Testis (tissue), 3 donors: ENCODE results near the gene MRPL44. TPM values are rescaled to one million over a fixed set of nuclear protein-coding genes. Genes with fewer than 3 reads are reported as not detected.

Source experiments
- DNase-seq: peaks from one replicate; pipeline ENCODE4 v3.0.0-alpha.2; 2019
- H3K27ac ChIP-seq, 2 donors: fragments of 200-600 bp; sonication (generic); one replicate each; pipeline ENCODE4 v1.5.1; 2019
- H3K27me3 ChIP-seq: fragments of 200-600 bp; sonication (generic); one replicate; pipeline ENCODE4 v1.5.1; 2019
- H3K36me3 ChIP-seq: fragments of 200-600 bp; sonication (generic); one replicate; pipeline ENCODE4 v1.5.1; 2017; ENCODE audit warnings: low read depth; ENCODE audit errors: missing control alignments
- H3K4me1 ChIP-seq: fragments of 200-600 bp; sonication (generic); one replicate; pipeline ENCODE4 v1.5.1; 2019
- H3K4me3 ChIP-seq, 2 donors: fragments of 200-600 bp; sonication (generic); one replicate each; pipeline ENCODE4 v1.5.1; 2017 to 2019
- H3K9me3 ChIP-seq: fragments of 200-600 bp; sonication (generic); one replicate; pipeline ENCODE4 v1.5.1; 2017
- POLR2A ChIP-seq: fragments of 450-650 bp; IDR thresholded peaks from one replicate; pipeline ENCODE4 v1.6.1; 2017; ENCODE audit warnings: antibody characterized with exemption, mild to moderate bottlenecking, moderate library complexity
- WGBS, 2 donors: methylation state at CpG; one replicate each; pipeline ENCODE4 v1.1.5; 2018; 5-methylcytosine and 5-hydroxymethylcytosine counted together
- intact Hi-C: fragments of 100-400 bp; cut with DNase I; formaldehyde crosslinking; loops from one replicate; pipeline ENCODE4 v1.15.1; 2023; ENCODE audit warnings: low total_unique reads
- polyA plus RNA-seq: library from polyadenylated mRNA; stranded (reverse); fragments of 350-450 nt; fragmentation: Illumina TruSeq; extraction: RNeasy Lipid Tissue Mini Kit (QIAGEN cat#74804); gene quantifications from one replicate; pipeline ENCODE4 v1.2.3, GENCODE V29; 2014; ENCODE audit warnings: low read depth, low replicate concordance; ENCODE audit not compliant: insufficient read depth
- total RNA-seq, 2 donors: library from RNA; depleted of rRNA; stranded (reverse); fragments of >200 nt; gene quantifications; one replicate each; pipeline ENCODE4 v1.2.3, GENCODE V29; 2016
- TF ChIP-seq, protein P1 (sequence below), 3 experiments: fragments of 450-650 bp in 2 of 3; fragments of 200-600 bp in 1 of 3; sonication (generic) in 1 of 3; IDR thresholded peaks; one replicate each; pipeline ENCODE4 v1.5.1; 2016 to 2019; ENCODE audit warnings: antibody characterized with exemption in 3 of 3, mild to moderate bottlenecking in 2 of 3, moderate library complexity in 1 of 3

The MRPL44 gene
- total and polyA plus RNA-seq, 3 donors from 2014 or later, result 36.6 to 39.4 (median 37.4) TPM

- Histone ChIP-seq H3K36me3 (no peaks in the 10 kb centered on the region), H3K27me3 (no peaks in the 10 kb centered on the region), H3K4me1 (peaks cover 26% of the 10 kb centered on the region), H3K9me3 (no peaks in the 10 kb centered on the region), H3K4me3 (peak overlapping the region; percentile 91 to 95), H3K27ac (peak overlapping the region in 1 of 2 donors; percentile 89)
- intact Hi-C loops, result no loop called here
- TF ChIP-seq, protein P1, sequence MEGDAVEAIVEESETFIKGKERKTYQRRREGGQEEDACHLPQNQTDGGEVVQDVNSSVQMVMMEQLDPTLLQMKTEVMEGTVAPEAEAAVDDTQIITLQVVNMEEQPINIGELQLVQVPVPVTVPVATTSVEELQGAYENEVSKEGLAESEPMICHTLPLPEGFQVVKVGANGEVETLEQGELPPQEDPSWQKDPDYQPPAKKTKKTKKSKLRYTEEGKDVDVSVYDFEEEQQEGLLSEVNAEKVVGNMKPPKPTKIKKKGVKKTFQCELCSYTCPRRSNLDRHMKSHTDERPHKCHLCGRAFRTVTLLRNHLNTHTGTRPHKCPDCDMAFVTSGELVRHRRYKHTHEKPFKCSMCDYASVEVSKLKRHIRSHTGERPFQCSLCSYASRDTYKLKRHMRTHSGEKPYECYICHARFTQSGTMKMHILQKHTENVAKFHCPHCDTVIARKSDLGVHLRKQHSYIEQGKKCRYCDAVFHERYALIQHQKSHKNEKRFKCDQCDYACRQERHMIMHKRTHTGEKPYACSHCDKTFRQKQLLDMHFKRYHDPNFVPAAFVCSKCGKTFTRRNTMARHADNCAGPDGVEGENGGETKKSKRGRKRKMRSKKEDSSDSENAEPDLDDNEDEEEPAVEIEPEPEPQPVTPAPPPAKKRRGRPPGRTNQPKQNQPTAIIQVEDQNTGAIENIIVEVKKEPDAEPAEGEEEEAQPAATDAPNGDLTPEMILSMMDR (IDR thresholded peaks at IDR 0.05), result no peak
- TF ChIP-seq POLR2A, result no peak
- peak; percentile 66 for DNase-seq
- 9 to 17% methylated on average over 7 of the region's 7 CpGs for WGBS, 2 donors
These were observed 13.7 kb upstream of the MRPL44 start for GRCh38 chr2:223943561-223944008.

GRCh38 chr2:223944166-223944702 lies 13.0 kb upstream of the MRPL44 start:
- Histone ChIP-seq H3K27me3 (no peaks in the 10 kb centered on the region), H3K27ac (peak overlapping the region; percentile 89 to 95), H3K36me3 (no peaks in the 10 kb centered on the region), H3K9me3 (no peaks in the 10 kb centered on the region), H3K4me3 (peak overlapping the region; percentile 91 to 95), H3K4me1 (peaks cover 26% of the 10 kb centered on the region)
- 0 to 1% methylated on average over 37 to 46 of the region's 46 CpGs for WGBS, 2 donors
- DNase-seq, result peak; percentile 50
- TF ChIP-seq POLR2A, result no peak
- TF ChIP-seq, protein P1 (IDR thresholded peaks at IDR 0.05), result no peak
- intact Hi-C loops, result no loop called here

GRCh38 chr2:223944703-223945531 lies 12.3 kb upstream of the MRPL44 start, which contains the start of gene WDFY1:
TSS of gene WDFY1 (minus strand) at chr2:223945335. CDS start at chr2:223945284, 51 bp downstream.
- DNase-seq, result peak; percentile 93
- Histone ChIP-seq H3K27ac (peak within 1 kb of the TSS; percentile 89 to 95), H3K4me1 (peaks cover 26% of the 10 kb centered on the region), H3K36me3 (no peaks in the 10 kb centered on the region), H3K27me3 (no peaks in the 10 kb centered on the region), H3K4me3 (peak within 1 kb of the TSS; percentile 91 to 95), H3K9me3 (no peaks in the 10 kb centered on the region)
- WGBS, 2 donors, result 0 to 1% methylated on average over 44 to 52 of the region's 87 CpGs
- intact Hi-C loops, result no loop called here
- TF ChIP-seq POLR2A, result no peak
- TF ChIP-seq, protein P1 (IDR thresholded peaks at IDR 0.05), result no peak

DNA sequence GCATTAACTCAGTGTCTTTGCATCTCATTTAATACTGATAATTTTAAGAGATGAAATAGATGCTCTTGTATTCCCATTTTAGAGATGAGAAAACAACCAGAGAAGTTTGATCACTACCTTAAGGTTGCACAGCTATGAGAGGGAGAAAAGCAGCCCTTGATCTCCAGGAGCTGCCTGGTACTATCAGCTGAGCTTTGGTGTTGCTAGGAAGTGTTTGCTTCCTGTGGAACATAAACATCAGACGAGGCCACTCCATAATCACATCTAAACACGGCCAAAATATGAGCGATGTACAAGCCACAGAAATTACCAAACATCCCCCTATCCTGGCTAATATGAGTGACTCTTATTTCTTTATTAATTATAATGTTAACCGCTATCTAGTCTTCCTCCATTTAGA lies 11.5 kb upstream of the MRPL44 start:
- Histone ChIP-seq H3K36me3 (no peaks in the 10 kb centered on the region), H3K4me1 (peaks cover 26% of the 10 kb centered on the region), H3K27ac (no peak overlapping the region), H3K4me3 (no peak overlapping the region), H3K9me3 (no peaks in the 10 kb centered on the region), H3K27me3 (no peaks in the 10 kb centered on the region)
- intact Hi-C loops, result no loop called here
- TF ChIP-seq POLR2A, result no peak
- TF ChIP-seq, protein P1 (IDR thresholded peaks at IDR 0.05), result no peak
- 38% methylated on average over 4 of the region's 4 CpGs for WGBS, 2 donors
- DNase-seq, result no peak
